ENCODE data around the gene PPP6R2.
"Not testable (repeated sequence)": the region's sequence is repeated elsewhere in the genome, so short reads cannot be mapped to it uniquely, and the experiment has no call there.

Gene PPP6R2

DNA sequence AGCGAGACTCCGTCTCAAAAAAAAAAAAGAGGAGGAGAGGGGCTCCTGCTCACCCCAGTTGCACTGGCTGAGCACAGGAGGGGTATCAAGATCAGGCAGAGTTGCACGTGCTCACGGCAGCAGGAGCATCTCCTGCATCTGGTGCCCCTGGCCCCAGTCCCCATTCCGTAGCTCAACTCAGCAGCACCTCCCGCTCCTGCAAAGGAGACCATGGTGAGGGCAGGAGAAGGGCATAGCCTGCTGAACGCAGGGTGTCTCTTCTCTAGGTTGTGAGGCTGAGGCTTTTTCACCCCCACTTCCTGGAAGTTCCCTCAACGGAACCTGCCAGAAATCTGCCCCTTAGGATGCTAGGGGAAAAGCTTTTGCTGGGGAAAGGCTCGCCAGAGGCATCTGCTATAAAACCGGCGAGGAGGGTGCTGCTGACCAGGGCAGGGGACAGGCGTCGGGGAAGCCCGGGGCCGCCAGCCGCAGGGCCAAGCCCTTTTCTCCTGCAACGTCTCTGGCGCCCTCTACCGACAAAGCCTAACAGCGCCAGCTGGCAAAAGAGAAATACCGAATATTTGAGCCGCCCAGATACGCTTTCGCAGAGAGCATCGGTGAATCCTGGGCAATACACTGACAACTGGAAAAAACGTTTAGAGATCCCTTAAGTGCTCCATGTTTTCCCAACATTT is 1.0 kb upstream of the PPP6R2 start:
- FAIRE-seq (no peak), DNase-seq (ENCODE audit: low spot score) (peak; percentile 86)

GRCh38 chr22:50343541-50343935 is 411 bp downstream of the PPP6R2 start:
- DNase-seq (ENCODE audit: low spot score) (no peak), FAIRE-seq (no peak)

- FAIRE-seq: peak; percentile 53
- no peak for DNase-seq (ENCODE audit: low spot score)
These were observed 3.3 kb downstream of the PPP6R2 start for GRCh38 chr22:50346470-50346869.

DNA sequence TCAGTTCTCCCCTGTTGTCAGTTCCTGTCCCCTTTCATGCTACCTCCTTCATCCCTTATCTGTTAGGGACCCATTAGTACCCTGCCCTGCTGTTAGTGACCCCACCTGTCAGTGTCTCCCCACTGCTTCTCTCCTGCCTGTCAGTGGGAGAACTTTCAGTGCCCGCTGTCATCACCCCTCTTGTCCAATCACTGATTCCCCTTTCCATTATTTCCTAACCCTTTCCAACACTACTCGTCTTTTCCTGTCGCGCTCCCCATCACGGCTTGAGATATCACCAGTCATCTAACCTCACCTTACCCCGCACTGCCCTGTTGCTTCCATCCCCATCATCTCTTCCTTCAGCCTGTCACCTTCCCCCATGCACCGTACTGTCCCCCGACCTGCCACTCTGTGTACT is 4.0 kb downstream of the PPP6R2 start:
- FAIRE-seq (no peak), DNase-seq (ENCODE audit: low spot score) (no peak)

DNA sequence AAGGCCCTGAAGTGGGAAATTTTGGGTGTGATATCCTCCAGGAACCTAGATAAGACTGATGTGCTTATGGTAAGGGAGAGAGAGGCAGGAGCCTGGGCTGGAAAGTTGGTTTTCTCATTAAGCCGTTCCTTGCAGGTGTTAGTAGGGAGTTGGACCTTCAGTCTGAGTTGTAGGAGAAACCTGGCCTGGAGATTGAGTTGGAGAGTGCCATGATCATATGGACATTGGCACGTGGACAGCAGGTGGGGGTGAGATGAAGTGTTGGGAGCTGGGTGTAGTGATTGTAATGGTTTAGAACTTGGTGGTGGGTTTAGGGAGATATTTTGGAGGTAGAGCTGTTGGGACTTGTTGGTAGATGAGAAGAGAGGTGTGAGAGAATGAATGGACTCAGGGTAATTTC is 4.9 kb downstream of the PPP6R2 start:
- FAIRE-seq (no peak), DNase-seq (ENCODE audit: low spot score) (no peak)

DNA sequence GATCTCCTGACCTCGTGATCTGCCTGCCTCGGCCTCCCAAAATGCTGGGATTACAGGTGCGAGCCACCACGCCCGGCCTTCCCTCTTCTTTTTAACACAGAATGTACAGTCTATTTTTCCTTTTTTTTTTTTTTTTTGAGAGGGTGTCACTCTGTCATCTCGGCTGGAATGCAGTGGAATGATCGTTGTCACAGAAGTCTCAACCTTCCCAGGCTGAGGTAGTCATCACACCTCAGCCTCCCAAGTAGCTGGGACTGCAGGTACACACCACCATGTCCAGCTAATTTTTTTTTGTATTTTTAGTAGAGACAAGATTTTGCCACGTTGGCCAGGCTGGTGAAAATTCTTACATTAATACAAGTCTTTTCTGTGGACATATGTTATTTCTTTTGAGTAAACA is 13.1 kb downstream of the PPP6R2 start:
- no peak for FAIRE-seq
- DNase-seq (ENCODE audit: low spot score): no peak

DNA sequence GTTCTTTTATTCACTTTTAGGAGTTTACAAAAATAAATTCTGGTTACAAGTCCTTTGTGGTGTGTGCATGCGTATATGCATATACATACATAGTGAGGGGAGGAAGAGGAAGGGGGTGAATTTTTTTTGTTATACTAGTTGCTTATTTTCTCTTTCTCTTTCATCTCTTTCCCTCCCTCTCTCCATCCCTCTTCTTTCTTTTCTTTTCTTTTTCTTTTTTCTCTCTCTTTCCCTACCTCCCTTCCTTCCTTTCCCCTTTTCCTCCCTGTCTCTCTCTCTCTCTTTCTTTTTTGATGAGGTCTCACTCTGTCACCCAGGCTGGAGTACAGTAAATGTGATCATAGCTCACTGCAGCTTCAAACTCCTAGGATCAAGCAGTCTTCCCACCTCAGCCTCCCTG is 14.1 kb downstream of the PPP6R2 start:
- no peak for DNase-seq (ENCODE audit: low spot score)
- no peak for FAIRE-seq

GRCh38 chr22:50357756-50358155 is 14.6 kb downstream of the PPP6R2 start:
- no peak for FAIRE-seq
- no peak for DNase-seq (ENCODE audit: low spot score)

GRCh38 chr22:50360578-50360977 is 17.5 kb downstream of the PPP6R2 start:
- DNase-seq (ENCODE audit: low spot score): no peak
- no peak for FAIRE-seq

GRCh38 chr22:50361222-50361621 is 18.1 kb downstream of the PPP6R2 start:
- DNase-seq (ENCODE audit: low spot score) (no peak), FAIRE-seq (no peak)

DNA sequence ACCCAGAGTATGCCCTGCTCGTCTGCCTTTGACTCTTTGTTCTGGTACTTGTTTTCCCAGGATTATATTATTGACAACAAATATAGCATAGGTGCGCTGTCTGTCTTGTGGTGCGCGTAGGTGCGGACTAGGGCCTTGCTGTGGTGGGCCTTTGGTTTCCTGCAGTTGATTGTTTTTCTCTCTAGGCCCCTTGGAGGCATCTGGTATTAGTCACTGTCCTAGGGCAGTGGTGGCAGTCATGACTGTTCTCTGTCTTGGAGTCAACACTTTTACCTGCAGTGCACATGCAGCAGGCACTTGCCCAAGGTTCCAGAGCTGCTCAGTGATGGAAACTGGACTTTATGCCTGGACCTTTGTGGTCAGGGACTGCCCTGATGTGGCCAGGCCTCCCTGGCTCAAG is 18.6 kb downstream of the PPP6R2 start:
- FAIRE-seq: no peak
- DNase-seq (ENCODE audit: low spot score): no peak

GRCh38 chr22:50363166-50363802 is 20.2 kb downstream of the PPP6R2 start:
- DNase-seq (ENCODE audit: low spot score) (no peak), FAIRE-seq (no peak)

DNA sequence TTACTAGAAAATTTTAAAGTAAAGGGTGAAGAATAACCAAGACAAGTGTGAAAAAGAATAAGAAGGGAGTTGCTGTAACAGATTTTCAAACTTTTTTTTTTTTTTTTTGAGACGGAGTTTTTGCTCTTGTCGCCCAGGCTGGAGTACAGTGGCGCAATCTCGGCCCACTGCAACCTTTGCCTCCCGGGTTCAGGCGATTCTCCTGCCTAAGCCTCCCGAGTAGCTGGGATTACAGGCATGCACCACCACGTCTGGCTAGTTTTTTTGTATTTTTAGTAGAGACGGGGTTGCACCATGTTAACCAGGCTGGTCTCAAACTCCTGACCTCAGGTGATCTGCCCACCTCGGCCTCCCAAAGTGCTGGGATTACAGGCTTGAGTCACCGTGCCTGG is 20.7 kb downstream of the PPP6R2 start:
- DNase-seq (ENCODE audit: low spot score); FAIRE-seq: not testable (repeated sequence)

GRCh38 chr22:50367778-50368500 is 24.8 kb downstream of the PPP6R2 start:
- FAIRE-seq (no peak), DNase-seq (ENCODE audit: low spot score) (no peak)

- no peak for FAIRE-seq
- DNase-seq (ENCODE audit: low spot score): no peak
These were observed 28.0 kb downstream of the PPP6R2 start for GRCh38 chr22:50371101-50371648.

GRCh38 chr22:50376085-50376651 is 33.0 kb downstream of the PPP6R2 start:
- FAIRE-seq: no peak
- no peak for DNase-seq (ENCODE audit: low spot score)

- FAIRE-seq; DNase-seq (ENCODE audit: low spot score): not testable (repeated sequence)
These were observed 38.0 kb downstream of the PPP6R2 start for GRCh38 chr22:50381021-50381555.

DNA sequence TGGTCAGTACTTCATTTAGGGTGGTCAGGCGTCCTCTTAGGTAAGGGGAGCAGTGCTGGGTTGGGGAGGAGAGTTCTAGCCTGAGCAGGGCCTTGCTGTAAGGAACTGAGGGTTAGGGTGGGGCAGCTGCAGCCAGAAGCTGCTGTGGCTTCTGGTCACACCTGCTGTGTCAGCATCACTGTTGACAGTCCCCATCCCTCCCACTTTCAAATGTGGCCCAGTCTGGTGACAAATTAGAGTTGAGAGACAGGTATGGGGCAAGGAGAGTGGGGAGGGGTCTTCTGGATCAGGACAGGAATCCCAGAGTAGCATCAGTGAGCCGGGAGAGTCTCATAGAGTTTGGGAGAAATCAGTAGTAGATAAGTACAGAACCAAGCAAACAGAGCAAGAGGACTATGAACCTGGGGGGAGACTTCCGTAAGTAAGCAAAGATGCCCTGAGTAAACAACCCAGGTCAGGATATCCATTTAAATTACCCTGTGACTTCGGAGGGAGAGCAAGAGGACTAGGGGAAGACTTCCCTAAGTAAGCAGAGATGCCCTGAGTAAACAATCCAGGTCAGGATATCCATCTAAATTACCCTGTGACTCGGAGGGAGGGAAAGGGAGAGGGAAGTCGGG is 53.7 kb downstream of the PPP6R2 start:
- DNase-seq (ENCODE audit: low spot score): no peak
- no peak for FAIRE-seq

DNA sequence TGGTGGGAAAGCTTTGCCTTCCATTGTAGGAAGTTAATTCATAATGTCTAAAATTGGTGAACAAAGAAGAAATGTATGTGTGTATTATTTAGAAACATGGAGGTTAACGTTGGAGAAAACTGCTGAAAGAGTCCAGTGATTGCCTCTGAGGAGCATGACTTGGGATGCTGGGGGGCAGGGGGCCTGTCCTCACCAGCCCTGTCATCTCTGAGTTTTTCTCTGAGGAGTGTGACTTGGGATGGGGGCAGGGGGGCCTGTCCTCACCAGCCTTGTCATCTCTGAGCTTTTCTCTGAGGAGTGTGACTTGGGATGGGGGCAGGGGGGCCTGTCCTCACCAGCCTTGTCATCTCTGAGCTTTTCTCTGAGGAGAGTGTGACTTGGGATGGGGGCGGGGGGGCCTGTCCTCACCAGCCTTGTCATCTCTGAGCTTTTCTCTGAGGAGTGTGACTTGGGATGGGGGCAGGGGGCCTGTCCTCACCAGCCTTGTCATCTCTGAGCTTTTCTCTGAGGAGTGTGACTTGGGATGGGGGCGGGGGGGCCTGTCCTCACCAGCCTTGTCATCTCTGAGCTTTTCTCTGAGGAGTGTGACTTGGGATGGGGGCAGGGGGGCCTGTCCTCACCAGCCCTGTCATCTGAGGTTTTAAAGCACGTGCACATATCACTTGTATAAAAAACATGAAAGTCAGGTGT is 54.4 kb downstream of the PPP6R2 start:
- FAIRE-seq: peak; percentile 20
- not testable (repeated sequence) for DNase-seq (ENCODE audit: low spot score)

- FAIRE-seq (no peak), DNase-seq (ENCODE audit: low spot score) (no peak)
These were observed 55.9 kb downstream of the PPP6R2 start for GRCh38 chr22:50398831-50399648.
